ENCODE measurements around the gene MAST4. TPM values are rescaled to one million over a fixed set of nuclear protein-coding genes. Genes with fewer than 3 reads are reported as not detected.

The MAST4 gene
- total RNA-seq, 2 experiments from 2014 or later: 1.3 to 21.9 TPM

DNA sequence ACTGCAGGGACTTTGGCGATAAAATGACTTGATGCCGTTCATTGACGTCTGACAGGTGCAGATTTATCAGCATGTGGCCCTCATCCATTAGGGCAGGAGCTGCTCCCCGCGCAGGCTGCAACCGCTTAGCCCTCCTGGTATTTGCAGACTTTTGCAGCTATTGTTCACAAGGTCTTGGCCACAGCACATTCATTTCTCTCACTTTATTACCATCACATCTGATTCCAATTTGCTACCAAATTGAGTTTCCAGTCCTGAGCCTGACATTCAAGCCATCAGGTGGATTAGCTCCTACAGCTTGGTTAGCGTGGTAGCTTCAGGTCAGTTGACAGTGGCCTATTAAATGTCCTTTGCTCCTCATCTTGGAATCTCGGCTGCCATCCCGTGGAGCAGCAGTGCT lies 301.2 kb downstream of the MAST4 start:
- H3K9me2 ChIP-seq (ENCODE audit: insufficient read depth, low read length): no peaks in the 10 kb centered on the region
- H2AFZ ChIP-seq (ENCODE audit: low read length): no peak overlapping the region
- H4K20me1 ChIP-seq (ENCODE audit: insufficient read depth, low read length): no peaks in the 10 kb centered on the region
- no peaks in the 10 kb centered on the region for H3K9me3 ChIP-seq (ENCODE audit: low read length)
- TF ChIP-seq, protein P1, sequence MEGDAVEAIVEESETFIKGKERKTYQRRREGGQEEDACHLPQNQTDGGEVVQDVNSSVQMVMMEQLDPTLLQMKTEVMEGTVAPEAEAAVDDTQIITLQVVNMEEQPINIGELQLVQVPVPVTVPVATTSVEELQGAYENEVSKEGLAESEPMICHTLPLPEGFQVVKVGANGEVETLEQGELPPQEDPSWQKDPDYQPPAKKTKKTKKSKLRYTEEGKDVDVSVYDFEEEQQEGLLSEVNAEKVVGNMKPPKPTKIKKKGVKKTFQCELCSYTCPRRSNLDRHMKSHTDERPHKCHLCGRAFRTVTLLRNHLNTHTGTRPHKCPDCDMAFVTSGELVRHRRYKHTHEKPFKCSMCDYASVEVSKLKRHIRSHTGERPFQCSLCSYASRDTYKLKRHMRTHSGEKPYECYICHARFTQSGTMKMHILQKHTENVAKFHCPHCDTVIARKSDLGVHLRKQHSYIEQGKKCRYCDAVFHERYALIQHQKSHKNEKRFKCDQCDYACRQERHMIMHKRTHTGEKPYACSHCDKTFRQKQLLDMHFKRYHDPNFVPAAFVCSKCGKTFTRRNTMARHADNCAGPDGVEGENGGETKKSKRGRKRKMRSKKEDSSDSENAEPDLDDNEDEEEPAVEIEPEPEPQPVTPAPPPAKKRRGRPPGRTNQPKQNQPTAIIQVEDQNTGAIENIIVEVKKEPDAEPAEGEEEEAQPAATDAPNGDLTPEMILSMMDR (conservative IDR thresholded peaks at IDR 0.05; ENCODE audit: low read length): no peak
- no peak for TF ChIP-seq EZH2phosphoT487 (IDR thresholded peaks at IDR 0.05; ENCODE audit: borderline replicate concordance, low read depth, low read length)
- H3K36me3 ChIP-seq (ENCODE audit: insufficient read depth, low read length): no peaks in the 10 kb centered on the region
- intact Hi-C loops (cut with micrococcal nuclease; ENCODE audit: unreplicated experiment): no loop called here
- no peaks in the 10 kb centered on the region for H3K79me2 ChIP-seq (ENCODE audit: insufficient read depth, low read depth, low read length)
- no peak overlapping the region for H3K4me2 ChIP-seq (ENCODE audit: low read length)
- no peak overlapping the region for H3K27ac ChIP-seq (ENCODE audit: low read depth, low read length, poor library complexity, severe bottlenecking)
- ChIA-PET POLR2A (interaction anchor here (1.1 to 3.1 kb wide), 2 partner anchors 8 to 14 kb away, joined by 3 to 18 read pairs; no protein-coding TSS in a partner anchor), CTCF (ENCODE audit: unreplicated experiment) (interaction anchor here (1.0 kb wide), 1 partner anchor 34 kb away, joined by 4 read pairs; no protein-coding TSS in a partner anchor)
- no peak overlapping the region for H3K4me3 ChIP-seq (ENCODE audit: low read depth, low read length, poor library complexity, severe bottlenecking)
- H3K4me1 ChIP-seq (ENCODE audit: insufficient read depth, low read length, poor library complexity, severe bottlenecking): no peaks in the 10 kb centered on the region
- no peak for DNase-seq (ENCODE audit: low spot score)
- no TSS peak for BruUV-seq (replicated peaks)

- H3K36me3 ChIP-seq (ENCODE audit: insufficient read depth, low read length): no peaks in the 10 kb centered on the region
- no TSS peak for BruUV-seq (replicated peaks)
- H2AFZ ChIP-seq (ENCODE audit: low read length): no peak overlapping the region
- TF ChIP-seq EZH2phosphoT487 (IDR thresholded peaks at IDR 0.05; ENCODE audit: borderline replicate concordance, low read depth, low read length): no peak
- TF ChIP-seq, protein P1 (conservative IDR thresholded peaks at IDR 0.05; ENCODE audit: low read length): no peak
- no peaks in the 10 kb centered on the region for H3K9me2 ChIP-seq (ENCODE audit: insufficient read depth, low read length)
- no peaks in the 10 kb centered on the region for H3K9me3 ChIP-seq (ENCODE audit: low read length)
- H4K20me1 ChIP-seq (ENCODE audit: insufficient read depth, low read length): no peaks in the 10 kb centered on the region
- POLR2A ChIA-PET: interaction anchor here (1.1 to 3.1 kb wide), 3 partner anchors 9 to 34 kb away, joined by 3 to 18 read pairs (median 4); no protein-coding TSS in a partner anchor
- H3K4me1 ChIP-seq (ENCODE audit: insufficient read depth, low read length, poor library complexity, severe bottlenecking): no peaks in the 10 kb centered on the region
- H3K27ac ChIP-seq (ENCODE audit: low read depth, low read length, poor library complexity, severe bottlenecking): no peak overlapping the region
- intact Hi-C loops (cut with micrococcal nuclease; ENCODE audit: unreplicated experiment): no loop called here
- no peak overlapping the region for H3K4me3 ChIP-seq (ENCODE audit: low read depth, low read length, poor library complexity, severe bottlenecking)
- DNase-seq (ENCODE audit: low spot score): no peak
- CTCF ChIA-PET (ENCODE audit: unreplicated experiment): no interaction called here
- no peaks in the 10 kb centered on the region for H3K79me2 ChIP-seq (ENCODE audit: insufficient read depth, low read depth, low read length)
- no peak overlapping the region for H3K4me2 ChIP-seq (ENCODE audit: low read length)
Measured at GRCh38 chr5:66898241-66898995, 302.2 kb downstream of the MAST4 start.

- CTCF ChIA-PET (ENCODE audit: unreplicated experiment): no interaction called here
Measured at GRCh38 chr5:66903218-66903617, 307.0 kb downstream of the MAST4 start.

More at GRCh38 chr5:66903218-66903617, 307.0 kb downstream of the MAST4 start:
- Histone ChIP-seq H3K36me3 (ENCODE audit: insufficient read depth, low read length) (no peaks in the 10 kb centered on the region), H4K20me1 (ENCODE audit: insufficient read depth, low read length) (no peaks in the 10 kb centered on the region), H3K9me3 (ENCODE audit: low read length) (no peaks in the 10 kb centered on the region), H3K4me3 (ENCODE audit: low read depth, low read length, poor library complexity, severe bottlenecking) (no peak overlapping the region), H3K9me2 (ENCODE audit: insufficient read depth, low read length) (no peaks in the 10 kb centered on the region), H2AFZ (ENCODE audit: low read length) (no peak overlapping the region), H3K4me2 (ENCODE audit: low read length) (no peak overlapping the region), H3K4me1 (ENCODE audit: insufficient read depth, low read length, poor library complexity, severe bottlenecking) (no peaks in the 10 kb centered on the region), H3K79me2 (ENCODE audit: insufficient read depth, low read depth, low read length) (no peaks in the 10 kb centered on the region), H3K27ac (ENCODE audit: low read depth, low read length, poor library complexity, severe bottlenecking) (no peak overlapping the region)
- DNase-seq (ENCODE audit: low spot score): no peak
- intact Hi-C loops (cut with micrococcal nuclease; ENCODE audit: unreplicated experiment): no loop called here
- TF ChIP-seq, protein P1 (conservative IDR thresholded peaks at IDR 0.05; ENCODE audit: low read length): no peak
- TF ChIP-seq EZH2phosphoT487 (IDR thresholded peaks at IDR 0.05; ENCODE audit: borderline replicate concordance, low read depth, low read length): no peak
- no TSS peak for BruUV-seq (replicated peaks)
- POLR2A ChIA-PET: no interaction called here
